ENCODE results near the gene TRMT2A.

Gene TRMT2A

DNA sequence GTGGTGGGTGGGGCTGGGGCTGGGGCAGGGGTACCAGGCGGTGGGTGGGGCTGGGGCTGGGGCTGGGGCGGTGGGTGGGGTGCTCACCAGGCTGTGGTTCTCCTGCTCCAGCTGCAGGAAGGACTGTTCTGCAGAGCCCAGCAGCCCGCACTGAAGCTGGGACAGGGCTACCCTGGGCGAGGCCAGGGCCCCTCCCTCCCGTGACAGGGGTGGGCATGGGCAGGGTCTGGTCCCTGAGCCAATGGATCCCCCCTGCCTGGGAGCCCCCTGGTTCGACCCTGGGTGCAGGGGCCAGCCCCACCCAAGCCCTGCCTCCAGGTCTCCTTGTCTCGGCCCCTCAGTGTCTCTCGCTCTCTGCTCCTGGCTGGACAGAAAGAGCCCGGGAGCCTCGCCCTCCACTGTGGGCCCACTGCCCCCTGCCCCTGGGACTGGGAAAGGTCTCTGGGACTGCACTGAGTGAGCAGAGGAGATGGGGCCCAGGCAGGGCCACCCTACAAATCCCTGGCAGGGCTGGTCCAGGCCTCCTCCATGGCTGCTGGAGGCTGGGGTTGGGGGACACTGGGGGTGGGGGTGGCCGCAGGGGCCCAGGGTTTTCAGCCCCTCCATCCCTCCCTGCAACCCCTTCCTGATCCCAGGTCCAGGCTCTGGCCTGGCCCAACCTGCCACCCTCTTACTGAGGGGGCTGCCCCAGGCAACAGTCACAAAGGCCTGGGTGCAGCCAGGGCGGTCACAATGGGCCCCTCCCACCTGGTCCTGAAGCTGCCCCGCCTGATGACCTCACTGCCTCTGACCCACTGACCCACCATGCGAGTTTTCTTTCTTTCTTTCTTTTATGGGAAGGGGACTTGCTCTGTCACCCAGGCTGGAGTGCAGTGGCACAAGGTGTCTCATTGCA lies 33.6 kb upstream of the TRMT2A start, which contains the start of gene CCDC188:
TSS of gene CCDC188 (minus strand) at position 675 of the 895 bp plus-strand sequence. CDS start at position 606, 69 bp downstream.
- Histone ChIP-seq H3K27ac (replicated peaks) (no peak within 1 kb of the TSS), H3K27me3 (ENCODE audit: insufficient read depth, poor library complexity, severe bottlenecking) (peaks cover 6% of the 10 kb centered on the region), H3K4me3 (replicated peaks; ENCODE audit: insufficient read depth, low read length) (no peak within 1 kb of the TSS)
- no peak for DNase-seq (ENCODE audit: low read depth in 1 of 2, low spot score in 1 of 2)
- TF ChIP-seq POLR2AphosphoS5 (IDR thresholded peaks at IDR 0.05; ENCODE audit: low read depth) (no peak), GABPA (IDR thresholded peaks at IDR 0.05; ENCODE audit: low read depth) (no peak), CTCF (IDR thresholded peaks at IDR 0.05; ENCODE audit: insufficient read depth, low read length) (no peak), SPI1 (IDR thresholded peaks at IDR 0.05; ENCODE audit: borderline replicate concordance, low read depth) (no peak)
- TF ChIP-seq, protein P1, sequence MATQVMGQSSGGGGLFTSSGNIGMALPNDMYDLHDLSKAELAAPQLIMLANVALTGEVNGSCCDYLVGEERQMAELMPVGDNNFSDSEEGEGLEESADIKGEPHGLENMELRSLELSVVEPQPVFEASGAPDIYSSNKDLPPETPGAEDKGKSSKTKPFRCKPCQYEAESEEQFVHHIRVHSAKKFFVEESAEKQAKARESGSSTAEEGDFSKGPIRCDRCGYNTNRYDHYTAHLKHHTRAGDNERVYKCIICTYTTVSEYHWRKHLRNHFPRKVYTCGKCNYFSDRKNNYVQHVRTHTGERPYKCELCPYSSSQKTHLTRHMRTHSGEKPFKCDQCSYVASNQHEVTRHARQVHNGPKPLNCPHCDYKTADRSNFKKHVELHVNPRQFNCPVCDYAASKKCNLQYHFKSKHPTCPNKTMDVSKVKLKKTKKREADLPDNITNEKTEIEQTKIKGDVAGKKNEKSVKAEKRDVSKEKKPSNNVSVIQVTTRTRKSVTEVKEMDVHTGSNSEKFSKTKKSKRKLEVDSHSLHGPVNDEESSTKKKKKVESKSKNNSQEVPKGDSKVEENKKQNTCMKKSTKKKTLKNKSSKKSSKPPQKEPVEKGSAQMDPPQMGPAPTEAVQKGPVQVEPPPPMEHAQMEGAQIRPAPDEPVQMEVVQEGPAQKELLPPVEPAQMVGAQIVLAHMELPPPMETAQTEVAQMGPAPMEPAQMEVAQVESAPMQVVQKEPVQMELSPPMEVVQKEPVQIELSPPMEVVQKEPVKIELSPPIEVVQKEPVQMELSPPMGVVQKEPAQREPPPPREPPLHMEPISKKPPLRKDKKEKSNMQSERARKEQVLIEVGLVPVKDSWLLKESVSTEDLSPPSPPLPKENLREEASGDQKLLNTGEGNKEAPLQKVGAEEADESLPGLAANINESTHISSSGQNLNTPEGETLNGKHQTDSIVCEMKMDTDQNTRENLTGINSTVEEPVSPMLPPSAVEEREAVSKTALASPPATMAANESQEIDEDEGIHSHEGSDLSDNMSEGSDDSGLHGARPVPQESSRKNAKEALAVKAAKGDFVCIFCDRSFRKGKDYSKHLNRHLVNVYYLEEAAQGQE (IDR thresholded peaks at IDR 0.05; ENCODE audit: insufficient replicate concordance, low read depth) = no peak

- DNase-seq (ENCODE audit: low read depth in 1 of 2, low spot score in 1 of 2) = no peak
- Histone ChIP-seq H3K27me3 (ENCODE audit: insufficient read depth, poor library complexity, severe bottlenecking) (no peaks in the 10 kb centered on the region), H3K27ac (replicated peaks) (no peak overlapping the region), H3K4me3 (replicated peaks; ENCODE audit: insufficient read depth, low read length) (no peak overlapping the region)
- no peak for TF ChIP-seq SPI1 (IDR thresholded peaks at IDR 0.05; ENCODE audit: borderline replicate concordance, low read depth)
- TF ChIP-seq, protein P1 (IDR thresholded peaks at IDR 0.05; ENCODE audit: insufficient replicate concordance, low read depth) = no peak
- TF ChIP-seq GABPA (IDR thresholded peaks at IDR 0.05; ENCODE audit: low read depth) = no peak
- no peak for TF ChIP-seq CTCF (IDR thresholded peaks at IDR 0.05; ENCODE audit: insufficient read depth, low read length)
- TF ChIP-seq POLR2AphosphoS5 (IDR thresholded peaks at IDR 0.05; ENCODE audit: low read depth) = no peak
Measured at GRCh38 chr22:20149257-20150250, 32.5 kb upstream of the TRMT2A start.

DNA sequence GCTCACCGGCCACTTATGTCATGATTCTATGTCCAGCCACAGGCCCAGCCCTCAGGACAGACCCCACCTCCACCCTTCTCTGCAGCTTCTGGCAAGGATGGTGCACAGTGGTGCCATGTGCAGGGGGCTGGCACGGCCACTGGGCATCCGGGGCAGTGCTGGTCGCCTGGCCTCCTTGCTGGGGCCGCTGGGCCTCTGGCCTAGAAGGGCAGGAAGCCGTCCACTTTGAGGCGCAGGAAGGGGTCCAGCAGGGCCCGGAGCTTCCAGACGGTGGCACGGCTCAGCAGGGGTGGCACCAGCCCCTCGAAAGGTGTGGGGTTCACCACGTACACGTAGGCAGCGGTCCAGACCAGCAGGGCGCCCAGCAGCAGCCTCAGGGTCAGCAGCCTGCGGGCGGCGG lies 31.4 kb upstream of the TRMT2A start:
- H3K27me3 ChIP-seq (ENCODE audit: insufficient read depth, poor library complexity, severe bottlenecking) = no peaks in the 10 kb centered on the region
- no peak overlapping the region for H3K4me3 ChIP-seq (replicated peaks; ENCODE audit: insufficient read depth, low read length)
- TF ChIP-seq POLR2AphosphoS5 (IDR thresholded peaks at IDR 0.05; ENCODE audit: low read depth) (no peak), CTCF (IDR thresholded peaks at IDR 0.05; ENCODE audit: insufficient read depth, low read length) (no peak), SPI1 (IDR thresholded peaks at IDR 0.05; ENCODE audit: borderline replicate concordance, low read depth) (no peak), GABPA (IDR thresholded peaks at IDR 0.05; ENCODE audit: low read depth) (no peak)
- TF ChIP-seq, protein P1 (IDR thresholded peaks at IDR 0.05; ENCODE audit: insufficient replicate concordance, low read depth) = no peak
- H3K27ac ChIP-seq (replicated peaks) = no peak overlapping the region
- no peak for DNase-seq (ENCODE audit: low read depth in 1 of 2, low spot score in 1 of 2)
